GM12874 (cell line): ENCODE results near the gene SEC14L3.

Experiments
- CTCF ChIP-seq: IDR thresholded peaks from 2 replicates; pipeline ENCODE4 v1.5.1; 2011; ENCODE audit warnings: low read depth, mild to moderate bottlenecking, control low read depth, low read length, moderate library complexity; ENCODE audit not compliant: insufficient read depth

The SEC14L3 gene

GRCh38 chr22:30416837-30417236 lies 55.0 kb downstream of the SEC14L3 start:
- no peak for TF ChIP-seq CTCF

GRCh38 chr22:30416403-30416802 lies 55.4 kb downstream of the SEC14L3 start:
- no peak for TF ChIP-seq CTCF

GRCh38 chr22:30414525-30415047 lies 57.2 kb downstream of the SEC14L3 start:
- no peak for TF ChIP-seq CTCF

- no peak for TF ChIP-seq CTCF
These were observed 57.9 kb downstream of the SEC14L3 start for GRCh38 chr22:30413745-30414524.

- no peak for TF ChIP-seq CTCF
These were observed 58.8 kb downstream of the SEC14L3 start for GRCh38 chr22:30413001-30413400.

GRCh38 chr22:30411780-30412179 lies 60.0 kb downstream of the SEC14L3 start:
- TF ChIP-seq CTCF: no peak
